ENCODE data around the gene PIGL. TPM values are rescaled to one million over a fixed set of nuclear protein-coding genes. Genes with fewer than 3 reads are reported as not detected.
A peak's percentile ranks its signal among the peaks of the same experiment; 100 is the strongest.
"Not testable (repeated sequence)": the region's sequence is repeated elsewhere in the genome, so short reads cannot be mapped to it uniquely, and the experiment has no call there.

The PIGL gene
- total RNA-seq, 1 experiment from 2014 or later: 35.2 TPM

DNA sequence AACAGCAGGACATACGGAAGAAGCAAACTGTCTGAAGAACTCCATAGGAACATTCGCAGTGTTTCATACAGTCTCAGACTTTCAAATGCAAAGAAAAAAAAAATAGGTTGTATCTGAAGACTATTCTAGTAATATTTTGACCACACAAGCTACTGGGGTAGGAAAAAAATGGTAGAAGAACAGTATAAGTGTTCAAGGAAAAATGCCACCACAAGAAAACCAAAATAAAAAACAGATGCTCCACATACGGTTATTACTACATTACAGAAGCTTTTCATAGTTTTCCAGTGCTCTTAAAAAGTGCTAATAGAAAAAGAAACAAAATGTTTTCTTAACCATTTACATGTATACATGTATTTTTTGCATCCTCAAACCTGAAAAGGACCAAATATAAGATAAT, 5.4 kb upstream of the PIGL start:
- Histone ChIP-seq H3K27me3 (no peaks in the 10 kb centered on the region), H3K4me1 (peaks cover 5% of the 10 kb centered on the region), H3K36me3 (no peaks in the 10 kb centered on the region; the same call in 1 of the 2 replicates), H3K4me3 (no peak overlapping the region), H3K27ac (no peak overlapping the region), H3K9me3 (replicated peaks) (peaks cover 4% of the 10 kb centered on the region; the same call in 1 of the 2 replicates)
- no peak for DNase-seq

DNA sequence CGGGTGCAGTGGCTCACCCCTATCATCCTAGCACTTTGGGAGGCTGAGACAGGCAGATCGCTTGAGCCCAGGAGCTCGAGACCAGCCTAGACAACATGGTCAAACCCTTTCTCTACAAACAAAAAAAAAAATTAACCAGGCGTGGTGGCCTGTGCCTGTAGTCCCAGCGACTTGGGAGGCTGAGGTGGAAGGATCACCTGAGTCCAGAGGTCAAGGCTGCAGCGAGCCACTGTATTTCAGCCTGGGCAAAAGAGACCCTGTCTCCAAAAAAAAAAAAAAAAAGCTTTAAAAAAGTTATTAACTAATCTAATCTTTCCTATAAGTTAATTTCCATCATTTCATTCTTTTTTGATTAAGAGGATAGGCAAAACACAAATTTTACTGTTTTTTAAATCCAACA, 4.2 kb upstream of the PIGL start:
- no peak overlapping the region for H3K27ac ChIP-seq
- no peak for DNase-seq
- H3K9me3 ChIP-seq (replicated peaks): no peaks in the 10 kb centered on the region
- H3K27me3 ChIP-seq: no peaks in the 10 kb centered on the region
- H3K36me3 ChIP-seq: no peaks in the 10 kb centered on the region; the same call in 1 of the 2 replicates
- peaks cover 5% of the 10 kb centered on the region for H3K4me1 ChIP-seq
- H3K4me3 ChIP-seq: no peak overlapping the region

DNA sequence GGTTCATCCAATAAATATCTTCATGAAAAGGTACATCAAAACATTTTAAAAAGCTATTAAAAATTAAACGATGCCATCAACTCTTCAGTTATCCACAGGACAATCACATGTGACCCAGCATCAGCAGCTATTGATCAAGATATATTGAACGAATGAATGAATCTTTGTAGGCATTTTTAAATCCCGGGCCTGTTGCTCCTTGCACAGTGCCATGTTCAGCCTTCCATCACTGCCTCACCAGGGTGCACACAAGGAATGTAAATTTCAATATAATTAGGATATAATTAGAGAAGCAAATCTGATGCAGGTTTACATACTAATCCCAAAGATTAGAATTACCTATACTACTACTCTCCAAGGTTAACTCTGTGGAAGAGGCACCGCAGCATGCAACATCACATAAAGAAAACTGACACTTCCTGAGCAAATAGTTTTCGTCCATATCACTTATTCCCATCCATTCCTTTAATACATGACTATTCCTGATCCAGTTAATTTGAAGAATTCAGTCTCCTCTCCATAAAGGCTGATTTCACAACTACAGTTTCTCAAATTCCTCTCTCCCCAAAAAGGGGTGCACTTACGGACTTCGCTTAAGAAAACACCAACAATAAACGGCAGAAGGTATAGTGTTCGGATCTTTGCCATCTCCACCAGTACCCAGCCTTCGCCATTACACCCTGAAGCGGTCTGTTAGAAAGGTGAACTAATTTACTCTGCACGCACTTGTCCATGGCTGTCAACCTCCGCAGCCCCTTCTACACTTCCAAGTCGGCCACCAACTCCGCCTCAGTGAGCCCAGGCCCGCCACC, 2.6 kb upstream of the PIGL start:
- H3K4me3 ChIP-seq: peak overlapping the region; percentile 91
- DNase-seq: no peak
- no peaks in the 10 kb centered on the region; the same call in 1 of the 2 replicates for H3K36me3 ChIP-seq
- H3K27ac ChIP-seq: peak overlapping the region; percentile 95
- H3K4me1 ChIP-seq: peaks cover 5% of the 10 kb centered on the region
- H3K27me3 ChIP-seq: no peaks in the 10 kb centered on the region
- no peaks in the 10 kb centered on the region for H3K9me3 ChIP-seq (replicated peaks)

DNA sequence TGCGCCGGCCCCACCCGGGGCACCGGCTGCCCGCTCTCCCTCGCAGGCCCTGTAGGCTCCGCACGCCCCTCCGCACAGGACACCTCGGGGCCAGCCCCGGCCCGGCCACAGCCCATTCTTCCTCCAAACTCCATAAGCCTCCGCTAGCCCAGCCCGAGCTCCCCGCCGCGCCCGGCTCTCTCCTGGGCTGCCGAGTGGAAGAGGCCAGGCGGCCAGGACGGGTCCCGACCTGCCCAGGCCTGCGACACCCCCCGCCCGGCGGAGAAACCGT, 2.1 kb upstream of the PIGL start:
- Histone ChIP-seq H3K4me3 (peak overlapping the region; percentile 91), H3K27me3 (no peaks in the 10 kb centered on the region), H3K36me3 (no peaks in the 10 kb centered on the region; the same call in 1 of the 2 replicates), H3K4me1 (peaks cover 5% of the 10 kb centered on the region), H3K27ac (peak overlapping the region; percentile 95), H3K9me3 (replicated peaks) (no peaks in the 10 kb centered on the region)
- peak; percentile 82 to 86 for DNase-seq

DNA sequence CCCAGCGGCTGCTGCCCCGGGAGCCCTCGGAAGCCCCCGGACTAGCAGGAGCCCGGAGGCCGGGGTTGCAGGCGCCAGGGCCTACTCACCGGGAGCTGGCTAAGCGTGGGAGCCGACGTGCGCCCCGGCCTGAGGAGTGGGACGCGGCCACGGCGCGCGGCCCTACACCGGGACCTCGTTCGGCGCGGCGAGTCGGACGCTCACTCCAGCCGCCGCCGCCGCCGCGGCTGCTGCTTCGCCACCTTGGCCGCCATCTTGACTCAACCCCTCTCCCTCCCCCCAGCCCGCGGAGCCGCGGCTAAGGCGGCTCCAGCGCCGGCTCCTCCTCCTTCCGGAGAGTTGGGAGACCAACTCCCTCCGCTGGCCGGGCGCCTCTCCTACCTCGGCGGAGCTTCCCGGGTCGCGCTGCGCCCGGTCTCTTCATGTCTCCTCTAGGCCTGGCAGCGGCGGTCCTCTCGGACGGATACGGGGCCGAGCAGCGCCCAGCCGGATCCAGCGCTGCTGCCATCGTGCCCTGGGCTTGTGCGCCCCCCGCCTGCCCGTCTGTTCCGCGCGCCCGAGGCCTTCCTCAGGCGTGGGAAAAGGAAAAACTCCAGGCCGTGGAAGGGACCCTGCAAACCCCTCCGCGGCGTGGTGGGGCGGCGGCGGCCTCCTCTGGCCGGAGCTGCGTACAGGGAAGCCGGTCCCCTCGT, 1.6 kb upstream of the PIGL start, which contains the start of gene NCOR1:
TSS of gene NCOR1 (minus strand) at position 262 of the 692 bp plus-strand sequence. CDS start 20,965 bp downstream, outside the sequence.
- Histone ChIP-seq H3K36me3 (no peaks in the 10 kb centered on the region), H3K9me3 (replicated peaks) (no peaks in the 10 kb centered on the region), H3K4me3 (peak within 1 kb of the TSS; percentile 91), H3K27me3 (no peaks in the 10 kb centered on the region), H3K4me1 (peaks cover 5% of the 10 kb centered on the region), H3K27ac (peak within 1 kb of the TSS; percentile 95)
- DNase-seq: peak; percentile 100

DNA sequence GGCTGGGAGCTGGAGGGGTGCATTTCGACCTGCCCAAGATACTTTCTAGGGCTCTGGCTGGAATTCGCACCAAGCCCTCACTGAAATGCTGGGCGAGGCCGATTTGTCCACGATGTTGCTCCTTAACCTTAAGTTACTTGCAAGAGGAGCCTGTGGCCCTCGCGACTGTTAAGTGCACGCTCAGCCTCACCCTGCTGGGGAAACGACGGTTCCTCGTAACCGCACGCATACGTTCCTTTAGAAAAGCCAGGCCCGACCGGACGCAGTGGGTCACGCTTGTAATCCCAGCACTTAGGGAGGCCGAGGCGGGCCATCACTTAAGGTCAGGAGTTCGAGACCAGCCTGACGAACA, 1.1 kb upstream of the PIGL start:
- no peaks in the 10 kb centered on the region for H3K9me3 ChIP-seq (replicated peaks)
- no peaks in the 10 kb centered on the region for H3K36me3 ChIP-seq
- no peaks in the 10 kb centered on the region for H3K27me3 ChIP-seq
- H3K4me1 ChIP-seq: peaks cover 5% of the 10 kb centered on the region
- H3K27ac ChIP-seq: peak overlapping the region; percentile 95
- DNase-seq: peak; percentile 94
- H3K4me3 ChIP-seq: peak overlapping the region; percentile 91

DNA sequence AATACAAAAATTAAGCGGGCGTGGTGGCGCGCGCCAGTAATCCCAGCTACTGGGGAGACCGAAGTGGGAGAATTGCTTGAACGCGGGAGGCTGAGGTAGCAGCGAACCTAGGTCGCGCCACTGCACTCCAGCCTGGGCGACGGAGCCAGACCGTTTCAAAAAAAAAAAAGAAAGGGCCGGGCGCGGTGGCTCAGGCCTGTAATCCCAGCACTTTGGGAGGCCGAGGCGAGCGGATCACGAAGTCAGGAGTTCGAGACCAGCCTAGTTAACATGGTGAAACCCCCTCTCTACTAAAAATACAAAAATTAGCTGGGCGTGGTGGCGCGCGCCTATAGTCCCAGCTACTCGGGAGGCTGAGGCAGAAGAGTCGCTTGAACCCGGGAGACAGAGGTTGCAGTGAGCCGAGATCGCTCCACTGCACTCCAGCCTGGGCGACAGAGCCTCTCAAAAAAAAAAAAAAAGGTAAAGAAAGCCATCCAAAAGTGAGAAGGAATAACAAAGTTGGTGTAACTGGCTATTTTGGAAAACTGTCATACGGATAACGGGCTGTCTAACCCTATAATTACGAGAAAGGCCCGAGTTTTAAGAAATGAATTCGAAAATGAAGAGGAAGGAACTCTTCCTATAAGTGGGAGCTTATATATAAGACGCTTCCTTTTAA, 539 bp upstream of the PIGL start:
- H3K4me3 ChIP-seq: peak overlapping the region; percentile 91
- not testable (repeated sequence) for DNase-seq; H3K9me3 ChIP-seq (replicated peaks); H3K27me3 ChIP-seq; H3K36me3 ChIP-seq; H3K4me1 ChIP-seq
- peak overlapping the region; percentile 95 for H3K27ac ChIP-seq

DNA sequence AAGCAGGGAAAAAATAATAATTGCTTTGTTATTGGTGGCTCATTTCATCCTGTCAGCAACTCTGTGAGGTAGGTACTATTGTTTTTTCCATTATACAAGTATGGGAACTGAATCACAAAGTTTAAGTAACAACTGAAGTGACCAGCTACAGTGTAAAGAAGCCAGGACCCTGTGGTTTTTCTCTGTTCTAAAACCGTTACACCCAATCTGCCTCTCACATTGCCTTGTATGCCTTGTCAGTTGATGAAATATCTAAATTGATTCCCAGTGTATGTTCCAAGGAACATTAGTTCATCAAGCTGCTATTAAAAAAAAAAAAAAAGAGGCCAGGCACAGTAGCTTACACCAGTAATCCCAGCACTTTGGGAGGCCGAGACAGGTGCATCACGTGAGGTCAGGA, 5.4 kb downstream of the PIGL start:
- Histone ChIP-seq H3K4me3 (no peak overlapping the region), H3K27ac (no peak overlapping the region), H3K4me1 (no peaks in the 10 kb centered on the region), H3K27me3 (no peaks in the 10 kb centered on the region), H3K36me3 (peaks cover 11% of the 10 kb centered on the region), H3K9me3 (replicated peaks) (no peaks in the 10 kb centered on the region)
- DNase-seq: no peak

DNA sequence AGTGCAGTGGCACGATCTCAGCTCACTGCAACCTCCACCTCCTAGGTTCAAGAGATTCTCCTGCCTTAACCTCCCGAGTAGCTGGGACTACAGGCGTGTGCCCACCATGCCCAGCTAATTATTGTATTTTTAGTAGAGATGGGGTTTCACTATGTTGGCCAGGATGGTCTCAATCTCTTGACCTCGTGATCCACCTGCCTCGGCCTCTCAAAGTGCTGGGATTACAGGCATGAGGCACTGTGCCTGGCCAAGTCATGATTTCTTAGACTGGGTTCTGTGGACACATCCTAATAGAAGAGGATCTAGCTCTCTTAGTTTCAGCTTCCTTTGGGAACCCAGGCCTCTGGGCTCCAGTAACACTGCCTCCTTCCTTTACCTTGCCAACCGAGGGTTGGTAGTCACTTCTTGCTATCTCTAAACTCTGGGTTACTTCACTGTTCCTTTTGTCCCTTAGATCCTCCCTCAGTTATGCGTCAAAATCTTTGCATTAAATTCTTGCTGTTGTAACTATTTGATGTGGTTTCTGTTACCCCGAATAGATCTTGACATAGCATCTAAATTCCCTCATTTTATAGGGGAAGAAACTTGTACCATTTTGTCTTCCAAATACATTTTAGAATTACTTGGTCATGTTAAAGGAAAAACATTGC, 13.0 kb downstream of the PIGL start:
- not testable (repeated sequence) for H3K4me3 ChIP-seq; H3K4me1 ChIP-seq; H3K27me3 ChIP-seq; DNase-seq; H3K27ac ChIP-seq; H3K9me3 ChIP-seq (replicated peaks)
- peaks cover 19% of the 10 kb centered on the region for H3K36me3 ChIP-seq

DNA sequence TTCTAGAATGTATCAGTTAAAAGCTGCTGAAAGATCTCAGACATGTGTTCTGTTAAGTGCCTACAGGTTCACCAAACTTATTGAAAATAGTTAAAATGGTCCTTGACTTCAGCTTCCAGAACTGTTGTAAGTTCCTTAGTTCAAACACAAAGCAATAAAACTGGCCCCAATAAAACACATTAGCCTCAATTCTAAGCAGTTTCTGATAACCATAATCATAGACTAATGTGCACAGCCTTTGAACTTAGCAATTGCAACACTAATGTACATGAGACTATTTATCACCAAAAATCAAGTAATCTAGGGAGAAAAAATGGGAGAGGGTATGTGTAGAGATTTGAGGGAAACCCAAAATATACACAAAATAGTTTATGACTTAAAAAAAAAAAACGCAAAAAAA, 15.4 kb downstream of the PIGL start:
- no peak overlapping the region for H3K27ac ChIP-seq
- no peak overlapping the region for H3K4me3 ChIP-seq
- no peaks in the 10 kb centered on the region for H3K9me3 ChIP-seq (replicated peaks)
- H3K36me3 ChIP-seq: peaks cover 20% of the 10 kb centered on the region
- no peaks in the 10 kb centered on the region for H3K27me3 ChIP-seq
- peaks cover 4% of the 10 kb centered on the region; the same call in 1 of the 2 replicates for H3K4me1 ChIP-seq
- DNase-seq: no peak

DNA sequence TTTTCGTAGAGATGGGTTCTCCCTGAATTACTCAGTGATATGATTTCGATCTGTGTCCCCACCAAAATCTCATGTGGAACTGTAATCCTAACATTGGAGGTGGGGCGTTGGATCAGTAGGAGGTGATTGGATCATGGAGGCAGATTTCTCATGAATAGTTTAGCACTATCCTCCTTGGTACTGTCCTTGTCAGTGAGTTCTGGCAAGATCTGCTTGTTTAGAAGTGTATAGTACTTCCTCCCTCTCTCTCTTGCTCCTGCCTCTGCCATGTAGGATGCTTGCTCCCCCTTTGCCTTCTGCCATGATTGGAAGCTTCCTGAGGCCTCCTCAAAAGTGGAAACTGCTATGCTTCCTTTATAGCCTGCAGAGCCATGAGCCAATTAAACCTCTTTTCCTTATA, 22.9 kb downstream of the PIGL start:
- Histone ChIP-seq H3K9me3 (replicated peaks) (no peaks in the 10 kb centered on the region), H3K4me3 (no peak overlapping the region), H3K4me1 (no peaks in the 10 kb centered on the region), H3K27ac (no peak overlapping the region), H3K36me3 (peaks cover 11% of the 10 kb centered on the region), H3K27me3 (no peaks in the 10 kb centered on the region)
- no peak for DNase-seq

DNA sequence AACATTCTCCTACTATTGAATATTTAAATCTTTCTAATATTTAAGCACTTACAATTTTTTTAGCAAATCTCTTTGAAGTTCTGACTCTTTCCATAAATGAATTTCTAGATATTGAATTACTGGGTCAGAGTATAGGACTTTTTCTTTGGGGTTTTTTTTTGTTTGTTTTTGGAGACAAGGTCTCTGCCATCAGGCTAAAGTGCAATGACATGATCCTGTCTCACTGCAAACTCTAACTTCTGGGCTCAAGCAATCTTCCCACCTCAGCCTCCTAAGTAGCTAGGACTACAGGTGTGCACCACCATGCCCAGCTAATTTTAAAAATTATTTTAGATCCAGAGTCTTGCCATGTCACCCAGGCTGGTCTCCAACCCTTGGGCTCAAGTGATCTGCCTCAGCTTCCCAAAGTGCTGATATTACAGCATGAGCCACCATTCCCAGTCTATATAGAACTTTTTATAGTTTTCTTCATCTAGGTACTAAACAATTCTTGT, 24.9 kb downstream of the PIGL start:
- no peak for DNase-seq
- H3K9me3 ChIP-seq (replicated peaks): no peaks in the 10 kb centered on the region
- H3K4me1 ChIP-seq: no peaks in the 10 kb centered on the region
- no peak overlapping the region for H3K27ac ChIP-seq
- no peak overlapping the region for H3K4me3 ChIP-seq
- H3K36me3 ChIP-seq: peaks cover 17% of the 10 kb centered on the region
- H3K27me3 ChIP-seq: no peaks in the 10 kb centered on the region

DNA sequence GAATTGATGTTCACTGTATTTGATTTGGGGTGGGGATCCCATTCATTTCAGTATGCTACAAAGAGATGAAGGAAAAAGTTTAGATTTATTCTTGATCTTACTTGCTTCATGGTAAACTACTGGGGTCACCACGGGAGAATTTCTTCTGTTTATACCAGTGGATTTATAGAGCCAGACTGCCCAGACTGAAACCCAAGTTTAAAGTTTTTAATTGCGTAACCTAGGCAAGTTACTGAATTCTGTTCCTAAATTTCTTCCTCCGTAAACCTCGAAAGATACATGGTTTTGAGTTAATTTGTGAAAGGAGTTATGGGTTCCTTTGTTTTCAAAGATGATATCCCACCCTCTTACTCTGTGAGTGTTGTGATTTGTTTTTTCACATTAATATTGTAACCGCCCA, 26.4 kb downstream of the PIGL start:
- no peak for DNase-seq

DNA sequence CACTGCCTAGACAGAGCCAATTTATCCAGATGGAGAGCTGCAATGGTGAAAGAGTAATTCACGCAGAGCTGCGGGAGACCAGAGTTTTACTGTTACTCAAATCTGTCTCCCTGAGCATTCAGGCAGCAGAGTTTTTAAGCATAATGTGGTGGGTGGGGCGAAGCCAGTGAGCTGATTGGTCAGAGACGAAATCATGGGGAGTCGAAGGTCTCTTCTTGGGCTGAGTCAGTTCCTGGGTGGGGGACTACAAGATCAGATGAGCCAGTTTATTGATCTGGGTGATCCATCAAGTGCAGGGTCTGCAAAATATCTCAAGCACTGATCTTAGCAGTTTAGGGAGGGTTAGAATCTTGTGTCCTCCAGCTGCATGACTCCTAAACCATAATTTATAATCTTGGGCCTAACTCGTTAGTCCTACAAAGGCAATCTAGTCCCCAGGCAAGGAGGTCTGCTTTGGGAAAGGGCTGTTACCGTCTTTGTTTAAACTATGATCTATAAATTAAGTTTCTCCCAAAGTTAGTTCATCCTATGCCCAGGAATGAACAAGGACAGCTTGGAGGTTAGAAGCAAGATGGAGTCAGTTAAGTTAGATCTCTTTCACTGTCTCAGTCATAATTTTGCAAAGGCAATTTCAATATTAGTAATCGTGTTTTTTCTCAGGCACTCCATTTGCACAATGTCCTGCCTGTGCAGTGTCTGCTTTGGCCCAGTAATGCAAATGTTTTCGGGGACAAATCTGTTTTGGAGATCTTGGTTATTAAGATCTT, 27.0 kb downstream of the PIGL start:
- Histone ChIP-seq H3K27me3 (no peaks in the 10 kb centered on the region), H3K4me3 (no peak overlapping the region), H3K36me3 (peaks cover 25% of the 10 kb centered on the region), H3K27ac (no peak overlapping the region), H3K9me3 (replicated peaks) (no peaks in the 10 kb centered on the region), H3K4me1 (no peaks in the 10 kb centered on the region)
- DNase-seq: no peak

More for the DNA sequence above, 26.4 kb downstream of the PIGL start:
- H3K27me3 ChIP-seq: no peaks in the 10 kb centered on the region
- no peaks in the 10 kb centered on the region for H3K9me3 ChIP-seq (replicated peaks)
- no peak overlapping the region for H3K27ac ChIP-seq
- no peak overlapping the region for H3K4me3 ChIP-seq
- peaks cover 19% of the 10 kb centered on the region for H3K36me3 ChIP-seq
- H3K4me1 ChIP-seq: no peaks in the 10 kb centered on the region

All from SJCRH30 (cell line).